Brain microvascular endothelial cell (primary cell): ENCODE measurements around the gene TAF1L.

Experiments
- DNase-seq: peaks from one replicate; pipeline ENCODE4 v3.0.0-alpha.2; 2020
- H3K27ac ChIP-seq: fragments of 250-450 bp; sonication (Bioruptor Pico); 2 replicates; pipeline ENCODE4 v1.5.1; 2020; ENCODE audit warnings: mild to moderate bottlenecking, moderate library complexity
- H3K27me3 ChIP-seq: fragments of 250-450 bp; sonication (Bioruptor Pico); replicated peaks from 2 replicates; pipeline ENCODE4 v1.5.1; 2020; ENCODE audit warnings: mild to moderate bottlenecking
- H3K36me3 ChIP-seq: fragments of 250-450 bp; sonication (Bioruptor Pico); replicated peaks from 2 replicates; pipeline ENCODE4 v1.5.1; 2020; ENCODE audit warnings: mild to moderate bottlenecking
- H3K4me3 ChIP-seq: 2 replicates; pipeline ENCODE4 v1.5.1; 2011; ENCODE audit warnings: low read depth, mild to moderate bottlenecking, control low read depth, low read length, moderate library complexity
- in situ Hi-C: cut with HindIII; loops from 2 replicates; pipeline ENCODE4 v1.10.0; 2017; ENCODE audit warnings: low sequenced_read_pairs, low pct_ligation_motif_present
- TF ChIP-seq, protein P1 (sequence below): IDR thresholded peaks from 2 replicates; pipeline ENCODE4 v1.5.1; 2011; ENCODE audit warnings: low read depth, mild to moderate bottlenecking, moderate library complexity, low read length, control low read depth, inconsistent platforms; ENCODE audit errors: missing control alignments

The TAF1L gene

DNA sequence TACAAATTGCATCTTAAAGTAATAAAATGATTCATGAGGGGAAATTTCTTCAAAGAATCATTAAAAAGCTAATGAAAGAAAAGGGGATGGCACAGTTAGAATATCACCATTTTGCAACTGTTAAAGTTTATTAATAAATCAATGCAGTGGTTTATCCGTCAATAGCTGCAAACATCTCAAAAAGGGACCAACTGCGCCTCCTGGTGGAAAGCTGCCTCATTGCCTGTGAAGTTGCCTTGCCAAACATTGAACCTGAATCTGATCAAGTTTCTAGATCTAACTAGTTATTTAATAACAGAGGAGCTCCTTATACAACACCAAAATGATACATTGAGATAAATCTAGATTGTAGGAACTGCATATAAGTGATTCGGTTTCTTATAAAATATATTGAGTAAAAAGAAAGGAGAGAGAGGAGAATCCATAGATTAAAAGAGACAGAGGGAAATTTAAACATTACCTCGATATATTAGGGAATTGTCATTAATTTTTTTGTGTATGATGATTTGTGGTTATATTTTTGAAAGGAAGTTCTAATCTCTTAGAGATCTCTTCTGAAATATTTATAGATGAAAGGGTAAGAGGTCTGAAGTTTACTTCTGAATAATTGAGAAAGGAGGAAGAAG is 55.6 kb downstream of the TAF1L start:
- DNase-seq, result peak; percentile 70
- H3K27me3 ChIP-seq, result no peaks in the 10 kb centered on the region
- H3K27ac ChIP-seq, result no peak overlapping the region
- H3K36me3 ChIP-seq, result no peaks in the 10 kb centered on the region
- TF ChIP-seq, protein P1, sequence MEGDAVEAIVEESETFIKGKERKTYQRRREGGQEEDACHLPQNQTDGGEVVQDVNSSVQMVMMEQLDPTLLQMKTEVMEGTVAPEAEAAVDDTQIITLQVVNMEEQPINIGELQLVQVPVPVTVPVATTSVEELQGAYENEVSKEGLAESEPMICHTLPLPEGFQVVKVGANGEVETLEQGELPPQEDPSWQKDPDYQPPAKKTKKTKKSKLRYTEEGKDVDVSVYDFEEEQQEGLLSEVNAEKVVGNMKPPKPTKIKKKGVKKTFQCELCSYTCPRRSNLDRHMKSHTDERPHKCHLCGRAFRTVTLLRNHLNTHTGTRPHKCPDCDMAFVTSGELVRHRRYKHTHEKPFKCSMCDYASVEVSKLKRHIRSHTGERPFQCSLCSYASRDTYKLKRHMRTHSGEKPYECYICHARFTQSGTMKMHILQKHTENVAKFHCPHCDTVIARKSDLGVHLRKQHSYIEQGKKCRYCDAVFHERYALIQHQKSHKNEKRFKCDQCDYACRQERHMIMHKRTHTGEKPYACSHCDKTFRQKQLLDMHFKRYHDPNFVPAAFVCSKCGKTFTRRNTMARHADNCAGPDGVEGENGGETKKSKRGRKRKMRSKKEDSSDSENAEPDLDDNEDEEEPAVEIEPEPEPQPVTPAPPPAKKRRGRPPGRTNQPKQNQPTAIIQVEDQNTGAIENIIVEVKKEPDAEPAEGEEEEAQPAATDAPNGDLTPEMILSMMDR, result peak; percentile 93
- no peak overlapping the region for H3K4me3 ChIP-seq
- in situ Hi-C loops, result loop anchor here (10.0 kb wide), 1 partner anchor 205 kb away; no protein-coding TSS in a partner anchor
